ENCODE results near the gene LBHD2. TPM values are rescaled to one million over a fixed set of nuclear protein-coding genes. Genes with fewer than 3 reads are reported as not detected.

Gene LBHD2
- total and polyA plus RNA-seq, 2 of the 13 experiments (the other 11 are each of a cell fraction or from before 2014, with no cell fraction given) = 0.67 to 1.00 TPM

DNA sequence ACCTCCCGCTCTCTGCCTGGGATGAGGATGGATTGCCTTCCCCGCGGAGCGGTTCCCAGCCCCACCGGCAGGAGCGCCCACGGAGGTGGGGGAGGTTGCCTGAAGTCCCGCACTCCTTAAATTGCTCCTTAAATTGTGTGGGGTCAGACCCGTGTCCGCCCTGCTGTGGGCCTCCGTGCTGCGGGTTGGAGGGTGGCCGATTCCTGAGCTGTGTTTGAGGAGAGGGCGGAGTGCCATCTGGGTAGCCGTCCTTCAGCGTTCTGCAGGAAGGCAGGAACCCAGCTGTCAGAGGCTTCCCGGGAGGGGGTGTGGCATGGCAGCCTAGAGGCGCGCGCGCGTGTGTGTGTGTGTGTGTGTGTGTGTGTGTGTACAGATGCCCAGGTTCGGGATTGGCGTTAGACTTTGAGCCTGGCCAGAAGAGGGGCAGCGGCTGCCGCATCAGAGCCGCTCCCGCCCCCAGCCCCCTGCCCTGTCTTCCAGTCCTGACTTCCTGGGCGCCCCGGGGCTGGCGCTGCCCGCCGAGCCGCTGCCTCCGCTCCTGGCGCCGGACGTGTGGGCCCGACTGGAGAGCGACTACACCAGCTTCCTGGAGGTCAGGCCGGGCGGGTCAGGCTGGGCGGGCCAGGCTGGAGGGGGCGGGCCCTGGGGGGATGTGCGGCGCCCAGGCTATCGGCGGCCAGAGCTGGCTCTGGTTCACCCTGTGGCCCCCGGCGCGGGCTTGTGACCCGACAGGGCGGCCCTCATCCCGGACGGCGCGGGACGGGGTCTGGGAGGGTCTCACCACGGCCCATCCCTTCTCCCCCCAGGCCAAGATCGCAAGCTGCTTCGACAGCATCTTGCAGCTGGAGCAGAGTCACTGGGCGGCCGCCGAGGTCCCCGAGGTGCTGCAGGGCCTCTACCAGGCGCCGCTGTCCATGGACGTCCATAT, 19.7 kb downstream of the LBHD2 start (continued):
- no peak for TF ChIP-seq GABPA (IDR thresholded peaks at IDR 0.05; ENCODE audit: low read depth, low read length)
- TF ChIP-seq GABPA (CRISPR knock-in tag; IDR thresholded peaks at IDR 0.05; ENCODE audit: low read depth) = peak; percentile 45; the same call in 1 of the 2 replicates
- peak; percentile 36; the same call in 1 of the 2 replicates for TF ChIP-seq FOXP4 (CRISPR knock-in tag; IDR thresholded peaks at IDR 0.05)
- TF ChIP-seq, protein P1, sequence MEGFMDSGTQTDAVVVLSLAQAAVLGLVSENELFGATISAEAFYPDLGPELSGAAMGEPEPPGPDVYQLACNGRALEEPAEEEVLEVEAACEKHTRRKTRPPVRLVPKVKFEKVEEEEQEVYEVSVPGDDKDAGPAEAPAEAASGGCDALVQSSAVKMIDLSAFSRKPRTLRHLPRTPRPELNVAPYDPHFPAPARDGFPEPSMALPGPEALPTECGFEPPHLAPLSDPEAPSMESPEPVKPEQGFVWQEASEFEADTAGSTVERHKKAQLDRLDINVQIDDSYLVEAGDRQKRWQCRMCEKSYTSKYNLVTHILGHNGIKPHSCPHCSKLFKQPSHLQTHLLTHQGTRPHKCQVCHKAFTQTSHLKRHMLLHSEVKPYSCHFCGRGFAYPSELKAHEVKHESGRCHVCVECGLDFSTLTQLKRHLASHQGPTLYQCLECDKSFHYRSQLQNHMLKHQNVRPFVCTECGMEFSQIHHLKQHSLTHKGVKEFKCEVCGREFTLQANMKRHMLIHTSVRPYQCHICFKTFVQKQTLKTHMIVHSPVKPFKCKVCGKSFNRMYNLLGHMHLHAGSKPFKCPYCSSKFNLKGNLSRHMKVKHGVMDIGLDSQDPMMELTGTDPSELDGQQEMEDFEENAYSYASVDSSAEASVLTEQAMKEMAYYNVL (CRISPR knock-in tag; IDR thresholded peaks at IDR 0.05; ENCODE audit: borderline replicate concordance) = 0 out of 2 replicates have a peak, but pooled peaks have one; percentile 27
- no peak for TF ChIP-seq ZNF17 (CRISPR knock-in tag; IDR thresholded peaks at IDR 0.05)
- no peak for TF ChIP-seq ZNF44 (CRISPR knock-in tag; IDR thresholded peaks at IDR 0.05)
- TF ChIP-seq, protein P2, sequence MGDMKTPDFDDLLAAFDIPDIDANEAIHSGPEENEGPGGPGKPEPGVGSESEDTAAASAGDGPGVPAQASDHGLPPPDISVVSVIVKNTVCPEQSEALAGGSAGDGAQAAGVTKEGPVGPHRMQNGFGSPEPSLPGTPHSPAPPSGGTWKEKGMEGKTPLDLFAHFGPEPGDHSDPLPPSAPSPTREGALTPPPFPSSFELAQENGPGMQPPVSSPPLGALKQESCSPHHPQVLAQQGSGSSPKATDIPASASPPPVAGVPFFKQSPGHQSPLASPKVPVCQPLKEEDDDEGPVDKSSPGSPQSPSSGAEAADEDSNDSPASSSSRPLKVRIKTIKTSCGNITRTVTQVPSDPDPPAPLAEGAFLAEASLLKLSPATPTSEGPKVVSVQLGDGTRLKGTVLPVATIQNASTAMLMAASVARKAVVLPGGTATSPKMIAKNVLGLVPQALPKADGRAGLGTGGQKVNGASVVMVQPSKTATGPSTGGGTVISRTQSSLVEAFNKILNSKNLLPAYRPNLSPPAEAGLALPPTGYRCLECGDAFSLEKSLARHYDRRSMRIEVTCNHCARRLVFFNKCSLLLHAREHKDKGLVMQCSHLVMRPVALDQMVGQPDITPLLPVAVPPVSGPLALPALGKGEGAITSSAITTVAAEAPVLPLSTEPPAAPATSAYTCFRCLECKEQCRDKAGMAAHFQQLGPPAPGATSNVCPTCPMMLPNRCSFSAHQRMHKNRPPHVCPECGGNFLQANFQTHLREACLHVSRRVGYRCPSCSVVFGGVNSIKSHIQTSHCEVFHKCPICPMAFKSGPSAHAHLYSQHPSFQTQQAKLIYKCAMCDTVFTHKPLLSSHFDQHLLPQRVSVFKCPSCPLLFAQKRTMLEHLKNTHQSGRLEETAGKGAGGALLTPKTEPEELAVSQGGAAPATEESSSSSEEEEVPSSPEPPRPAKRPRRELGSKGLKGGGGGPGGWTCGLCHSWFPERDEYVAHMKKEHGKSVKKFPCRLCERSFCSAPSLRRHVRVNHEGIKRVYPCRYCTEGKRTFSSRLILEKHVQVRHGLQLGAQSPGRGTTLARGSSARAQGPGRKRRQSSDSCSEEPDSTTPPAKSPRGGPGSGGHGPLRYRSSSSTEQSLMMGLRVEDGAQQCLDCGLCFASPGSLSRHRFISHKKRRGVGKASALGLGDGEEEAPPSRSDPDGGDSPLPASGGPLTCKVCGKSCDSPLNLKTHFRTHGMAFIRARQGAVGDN (CRISPR knock-in tag; IDR thresholded peaks at IDR 0.05) = peak; percentile 75
- TF ChIP-seq, protein P3, sequence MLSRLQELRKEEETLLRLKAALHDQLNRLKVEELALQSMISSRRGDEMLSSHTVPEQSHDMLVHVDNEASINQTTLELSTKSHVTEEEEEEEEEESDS (CRISPR knock-in tag; IDR thresholded peaks at IDR 0.05; ENCODE audit: borderline replicate concordance) = no peak
- no peak for TF ChIP-seq SP1 (IDR thresholded peaks at IDR 0.05)
- peak; percentile 64 for TF ChIP-seq SP1 (CRISPR knock-in tag; IDR thresholded peaks at IDR 0.05)
